Measurements from ENCODE around the gene TAS1R3. TPM values are rescaled to one million over a fixed set of nuclear protein-coding genes. Genes with fewer than 3 reads are reported as not detected.

TAS1R3 gene
- total and polyA plus RNA-seq, 7 experiments from 2014 or later = 0.32 to 2.6 (median 1.5) TPM; not detected in 1

DNA sequence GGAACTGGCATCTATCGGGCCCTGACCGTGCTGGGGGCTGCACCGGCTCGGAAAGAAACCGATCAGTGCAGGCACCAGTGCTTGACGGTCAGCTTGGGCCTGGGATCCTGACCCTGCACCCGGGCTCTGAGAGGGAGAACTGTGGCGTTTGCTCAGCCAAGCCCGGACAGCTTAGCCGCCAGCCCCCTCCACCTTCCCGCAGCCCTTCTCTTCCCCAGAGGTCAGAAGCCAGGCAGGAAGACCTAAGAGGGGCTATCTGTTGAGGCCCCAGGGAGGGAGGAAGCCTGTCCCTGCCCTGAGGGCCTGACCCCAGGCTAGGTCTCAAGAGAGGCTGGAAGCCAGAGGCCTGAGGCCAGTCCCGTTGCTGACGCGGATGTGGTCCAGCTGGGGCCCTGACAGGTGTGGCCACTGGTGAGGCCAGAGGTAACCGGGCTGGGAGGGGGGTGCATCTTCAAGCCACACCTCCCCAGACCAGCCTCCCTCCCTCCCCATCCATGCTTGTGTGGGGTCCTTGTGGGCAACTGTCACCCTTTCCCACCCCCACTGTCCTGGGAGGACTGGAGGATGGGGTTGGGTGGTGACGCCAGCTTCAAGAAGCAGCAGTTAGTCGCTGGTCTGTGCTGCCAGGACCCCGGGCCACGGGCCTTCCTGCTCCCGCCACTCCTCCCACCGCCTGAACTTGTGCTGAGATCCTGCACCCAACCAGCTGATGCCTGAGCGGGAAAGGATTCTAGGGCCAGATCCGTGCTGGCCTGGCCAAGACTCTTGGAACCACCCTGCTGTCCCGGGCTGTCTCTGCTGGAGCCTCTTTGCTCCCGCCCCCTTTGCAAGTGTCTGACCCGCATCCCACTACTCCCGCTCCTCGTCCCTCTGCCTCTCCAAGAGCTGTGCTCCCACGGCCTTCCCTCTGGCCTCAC is 20.7 kb downstream of the TAS1R3 start:
- CTCF ChIA-PET = interaction anchor here (0.7 to 1.2 kb wide), 3 partner anchors 18 to 89 kb away, joined by 3 to 4 read pairs (median 3); no protein-coding TSS in a partner anchor
- peak overlapping the region; percentile 31 to 85 (median 70) for H3K4me3 Mint-ChIP-seq
- no peaks in the 10 kb centered on the region for H3K36me3 ChIP-seq (ENCODE audit: control insufficient read depth in 2 of 3, insufficient read depth in 3 of 3, low read length in 3 of 3)
- peaks cover 0 to 19% of the 10 kb centered on the region in 2 donors for H3K4me1 ChIP-seq (ENCODE audit: control insufficient read depth in 2 of 2, insufficient read depth in 2 of 2, low read length in 2 of 2)
- peaks cover 0 to 6% of the 10 kb centered on the region in 2 donors for H3K27me3 ChIP-seq (ENCODE audit: control insufficient read depth in 2 of 2, insufficient read depth in 2 of 2, low read length in 2 of 2)
- no peak overlapping the region for H3K4me3 ChIP-seq (ENCODE audit: low read length)
- H3K27me3 Mint-ChIP-seq = peaks cover 0 to 26% (median 9%) of the 10 kb centered on the region in 5 donors
- peaks cover 10 to 31% (median 24%) of the 10 kb centered on the region in 7 donors for H3K4me1 Mint-ChIP-seq
- peaks cover 0 to 3% (median 0%) of the 10 kb centered on the region in 11 donors for H3K9me3 Mint-ChIP-seq
- H3K27ac Mint-ChIP-seq = peak overlapping the region in 6 of 9 donors; percentile 48 to 86 (median 66)
- DNase-seq = no peak
- intact Hi-C loops (cut with micrococcal nuclease) = no loop called here
- POLR2A ChIA-PET = interaction anchor here (0.8 to 2.8 kb wide), 4 partner anchors 14 to 23 kb away, joined by 3 to 13 read pairs (median 6); partner anchors contain the start of gene AURKAIP1
- no peak for ATAC-seq
- H3K9me3 ChIP-seq (ENCODE audit: control insufficient read depth in 2 of 3, low read length in 3 of 3) = no peaks in the 10 kb centered on the region
- no peak overlapping the region for H3K27ac ChIP-seq (ENCODE audit: low read depth, low read length)
- peaks cover 0 to 2% (median 0%) of the 10 kb centered on the region in 5 donors for H3K36me3 Mint-ChIP-seq

DNA sequence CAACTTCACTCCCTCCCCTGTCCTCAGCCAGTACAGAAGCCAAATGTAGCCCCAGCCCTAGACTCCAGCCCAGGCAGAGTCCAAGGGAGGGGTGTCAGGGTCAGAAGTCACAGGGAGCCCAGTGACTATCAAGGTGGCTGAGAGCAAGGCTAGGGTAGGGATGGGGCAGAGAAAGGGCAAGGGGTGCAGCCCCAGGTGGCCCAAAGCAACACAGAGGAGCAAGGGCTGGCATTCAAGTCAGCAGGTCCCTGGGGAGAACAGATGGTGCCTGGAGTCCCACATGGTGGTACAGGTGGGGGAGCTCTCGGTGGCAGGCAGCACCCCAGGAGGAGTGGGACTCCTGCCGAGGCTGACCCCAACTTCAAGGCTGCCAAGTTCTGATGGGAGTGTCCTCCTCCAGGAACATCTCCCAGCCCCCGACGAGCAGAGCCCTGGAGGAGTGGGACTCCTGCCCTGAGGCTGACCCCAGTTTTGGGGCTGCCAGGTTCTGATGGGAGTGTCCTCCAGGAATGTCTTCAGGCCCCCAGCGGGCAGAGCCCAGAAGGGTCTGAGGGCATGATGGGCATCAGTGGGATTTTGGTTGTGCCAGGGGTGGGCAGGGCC is 21.8 kb downstream of the TAS1R3 start:
- peaks cover 0 to 2% (median 0%) of the 10 kb centered on the region in 5 donors for H3K36me3 Mint-ChIP-seq
- H3K27ac ChIP-seq (ENCODE audit: low read depth, low read length) = no peak overlapping the region
- peaks cover 0 to 16% of the 10 kb centered on the region in 2 donors for H3K4me1 ChIP-seq (ENCODE audit: control insufficient read depth in 2 of 2, insufficient read depth in 2 of 2, low read length in 2 of 2)
- H3K36me3 ChIP-seq (ENCODE audit: control insufficient read depth in 2 of 3, insufficient read depth in 3 of 3, low read length in 3 of 3) = no peaks in the 10 kb centered on the region
- H3K27me3 ChIP-seq (ENCODE audit: control insufficient read depth in 2 of 2, insufficient read depth in 2 of 2, low read length in 2 of 2) = peaks cover 0 to 8% of the 10 kb centered on the region in 2 donors
- intact Hi-C loops (cut with micrococcal nuclease) = no loop called here
- peak overlapping the region; percentile 25 to 85 (median 58) for H3K4me3 Mint-ChIP-seq
- DNase-seq (no peak), ATAC-seq (no peak)
- ChIA-PET POLR2A (interaction anchor here (0.8 to 2.8 kb wide), 4 partner anchors 12 to 21 kb away, joined by 3 to 13 read pairs (median 6); partner anchors contain the start of gene AURKAIP1), CTCF (no interaction called here)
- peak overlapping the region in 5 of 9 donors; percentile 8 to 86 (median 51) for H3K27ac Mint-ChIP-seq
- H3K9me3 Mint-ChIP-seq = peaks cover 0 to 3% (median 0%) of the 10 kb centered on the region in 11 donors
- H3K4me1 Mint-ChIP-seq = peaks cover 0 to 20% (median 15%) of the 10 kb centered on the region in 7 donors
- H3K4me3 ChIP-seq (ENCODE audit: low read length) = no peak overlapping the region
- peaks cover 0 to 31% (median 9%) of the 10 kb centered on the region in 5 donors for H3K27me3 Mint-ChIP-seq
- H3K9me3 ChIP-seq (ENCODE audit: control insufficient read depth in 2 of 3, low read length in 3 of 3) = no peaks in the 10 kb centered on the region

DNA sequence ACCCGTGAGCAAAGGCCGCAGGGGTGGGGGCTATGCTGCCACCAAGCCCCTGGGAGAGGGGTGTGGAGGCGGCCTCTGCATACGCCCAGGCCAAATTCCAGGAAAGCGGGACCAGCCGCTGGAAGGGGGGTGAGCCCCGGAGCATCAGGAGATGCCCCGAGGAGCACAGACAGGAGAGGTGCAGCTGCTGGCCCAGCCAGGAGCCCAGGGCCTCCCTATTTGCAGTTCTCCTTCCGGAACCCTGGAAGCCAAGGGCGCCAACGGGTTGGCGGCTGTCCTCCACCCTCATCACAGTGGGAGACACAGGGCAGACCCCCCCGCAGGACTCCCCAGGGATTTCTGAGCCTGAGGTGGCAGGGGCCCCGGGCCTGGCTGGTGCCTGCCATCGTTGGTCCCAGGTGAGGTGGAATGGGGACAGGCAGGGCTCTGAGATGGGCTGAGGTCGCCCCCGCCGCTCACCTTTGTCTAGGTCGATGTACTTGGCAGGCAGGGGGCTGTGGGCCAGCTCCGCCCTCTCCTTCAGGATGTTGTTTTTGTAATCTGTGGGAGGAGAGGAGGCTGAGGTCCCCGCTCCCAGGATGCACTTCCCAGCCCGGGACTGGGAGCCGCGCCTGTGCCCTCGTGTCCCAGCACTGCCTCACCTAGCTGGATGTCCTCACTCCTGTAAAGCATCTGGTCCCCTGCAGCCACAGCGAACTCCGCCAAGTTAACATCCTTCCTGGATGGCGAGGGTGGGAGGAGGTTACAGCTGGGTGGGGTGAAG is 22.5 kb downstream of the TAS1R3 start:
- peaks cover 0 to 3% (median 0%) of the 10 kb centered on the region in 11 donors for H3K9me3 Mint-ChIP-seq
- H3K36me3 ChIP-seq (ENCODE audit: control insufficient read depth in 2 of 3, insufficient read depth in 3 of 3, low read length in 3 of 3) = no peaks in the 10 kb centered on the region
- peaks cover 0 to 2% (median 0%) of the 10 kb centered on the region in 5 donors for H3K36me3 Mint-ChIP-seq
- peak overlapping the region in 1 of 9 donors; percentile 25 for H3K27ac Mint-ChIP-seq
- no peak overlapping the region for H3K4me3 ChIP-seq (ENCODE audit: low read length)
- intact Hi-C loops (cut with micrococcal nuclease) = no loop called here
- CTCF ChIA-PET = no interaction called here
- POLR2A ChIA-PET = interaction anchor here (0.7 to 2.8 kb wide), 7 partner anchors 16 to 251 kb away, joined by 3 to 9 read pairs (median 3); partner anchors contain the start of gene AURKAIP1
- H3K4me3 Mint-ChIP-seq = peak overlapping the region in 7 of 10 donors; percentile 6 to 84 (median 41)
- H3K9me3 ChIP-seq (ENCODE audit: control insufficient read depth in 2 of 3, low read length in 3 of 3) = no peaks in the 10 kb centered on the region
- H3K4me1 Mint-ChIP-seq = peaks cover 0 to 20% (median 11%) of the 10 kb centered on the region in 7 donors
- peaks cover 0 to 31% (median 9%) of the 10 kb centered on the region in 5 donors for H3K27me3 Mint-ChIP-seq
- peaks cover 0 to 9% of the 10 kb centered on the region in 2 donors for H3K27me3 ChIP-seq (ENCODE audit: control insufficient read depth in 2 of 2, insufficient read depth in 2 of 2, low read length in 2 of 2)
- ATAC-seq = no peak
- H3K27ac ChIP-seq (ENCODE audit: low read depth, low read length) = no peak overlapping the region
- DNase-seq = no peak
- H3K4me1 ChIP-seq (ENCODE audit: control insufficient read depth in 2 of 2, insufficient read depth in 2 of 2, low read length in 2 of 2) = peaks cover 0 to 12% of the 10 kb centered on the region in 2 donors

DNA sequence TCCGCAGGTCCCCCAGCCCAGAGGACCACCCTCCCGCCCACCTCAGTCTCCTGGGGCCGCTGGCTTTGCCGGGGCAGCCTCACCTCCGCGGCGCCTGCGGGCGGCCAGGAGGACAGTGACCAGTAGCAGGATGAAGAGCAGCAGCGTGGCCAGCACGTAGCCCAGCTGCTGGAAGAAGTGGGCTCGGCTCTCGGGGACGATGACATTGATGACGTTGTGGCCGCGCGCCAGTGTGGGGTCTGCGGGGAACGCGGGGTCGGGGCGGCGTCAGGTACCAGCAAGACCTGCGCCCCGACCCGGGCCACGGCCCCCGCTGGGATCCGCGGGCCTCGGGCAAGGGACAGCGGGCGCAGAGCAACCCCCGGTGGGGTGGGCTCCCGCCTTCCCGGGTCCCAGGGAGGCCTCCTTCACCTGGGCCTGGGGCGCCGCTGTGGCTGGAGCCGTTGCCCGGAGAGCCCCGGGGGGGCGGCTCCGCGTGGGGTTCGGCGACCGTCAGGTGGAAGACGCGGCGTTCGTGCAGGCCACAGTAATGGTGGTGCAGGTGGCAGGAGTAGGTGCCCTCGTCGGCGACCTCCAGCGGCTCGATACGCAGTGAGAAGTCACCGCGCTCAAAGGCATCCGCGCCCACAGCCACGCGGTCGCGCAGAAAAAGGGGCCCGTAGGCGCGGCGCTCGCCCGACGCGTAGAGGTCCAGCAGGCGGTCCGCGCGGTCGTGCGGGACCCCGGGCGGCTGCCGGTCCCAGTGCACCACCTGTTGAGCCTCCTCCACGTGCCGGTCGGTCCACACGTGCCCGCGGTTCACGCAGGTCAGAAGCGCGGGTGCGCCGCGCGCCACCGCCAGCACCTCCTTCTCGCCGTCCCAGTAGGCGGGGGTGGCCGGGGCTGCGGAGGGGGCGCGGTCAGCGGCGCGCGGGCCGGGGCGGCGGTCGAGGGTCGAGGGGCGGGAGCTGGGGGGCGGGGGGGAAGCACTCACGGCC is 23.5 kb downstream of the TAS1R3 start:
- Mint-ChIP-seq H3K36me3 (peaks cover 0 to 2% (median 0%) of the 10 kb centered on the region in 5 donors), H3K27me3 (peaks cover 0 to 34% (median 11%) of the 10 kb centered on the region in 5 donors), H3K9me3 (peaks cover 0 to 3% (median 0%) of the 10 kb centered on the region in 11 donors), H3K4me1 (peaks cover 5 to 28% (median 19%) of the 10 kb centered on the region in 7 donors), H3K4me3 (peak overlapping the region in 7 of 10 donors; percentile 32 to 84 (median 56)), H3K27ac (peak overlapping the region in 1 of 9 donors; percentile 30)
- Histone ChIP-seq H3K27ac (ENCODE audit: low read depth, low read length) (no peak overlapping the region), H3K9me3 (ENCODE audit: control insufficient read depth in 2 of 3, low read length in 3 of 3) (no peaks in the 10 kb centered on the region), H3K4me3 (ENCODE audit: low read length) (no peak overlapping the region), H3K4me1 (ENCODE audit: control insufficient read depth in 2 of 2, insufficient read depth in 2 of 2, low read length in 2 of 2) (peaks cover 0 to 18% of the 10 kb centered on the region in 2 donors), H3K27me3 (ENCODE audit: control insufficient read depth in 2 of 2, insufficient read depth in 2 of 2, low read length in 2 of 2) (peaks cover 0 to 9% of the 10 kb centered on the region in 2 donors), H3K36me3 (ENCODE audit: control insufficient read depth in 2 of 3, insufficient read depth in 3 of 3, low read length in 3 of 3) (no peaks in the 10 kb centered on the region)
- ChIA-PET CTCF (no interaction called here), POLR2A (interaction anchor here (0.6 to 1.2 kb wide), 7 partner anchors 16 to 252 kb away, joined by 3 to 5 read pairs (median 3); no protein-coding TSS in a partner anchor)
- DNase-seq (peak in 1 of 9 donors; percentile 32), ATAC-seq (no peak)
- intact Hi-C loops (cut with micrococcal nuclease) = no loop called here

DNA sequence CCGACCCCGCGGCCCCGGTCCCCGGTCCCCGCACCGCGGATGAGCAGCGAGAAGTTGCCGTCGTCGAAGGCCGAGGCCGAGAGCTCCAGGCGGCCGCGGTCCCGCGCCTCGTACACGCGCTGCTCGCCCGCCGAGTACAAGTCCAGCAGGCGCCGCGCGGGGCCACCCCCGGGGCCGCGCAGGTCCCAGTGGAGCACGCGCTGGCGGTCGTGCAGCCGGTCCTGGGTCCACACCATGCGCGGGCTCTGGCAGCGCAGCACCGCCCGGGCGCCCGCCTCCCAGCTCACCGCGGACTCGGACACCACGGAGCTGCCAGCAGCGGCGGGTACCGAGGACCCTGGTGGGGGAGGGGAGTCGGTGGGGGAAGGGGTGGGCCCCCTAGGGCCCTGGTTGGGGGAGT is 24.3 kb downstream of the TAS1R3 start:
- peaks cover 0 to 18% of the 10 kb centered on the region in 2 donors for H3K4me1 ChIP-seq (ENCODE audit: control insufficient read depth in 2 of 2, insufficient read depth in 2 of 2, low read length in 2 of 2)
- ChIA-PET POLR2A (no interaction called here), CTCF (no interaction called here)
- Mint-ChIP-seq H3K27me3 (peaks cover 0 to 34% (median 11%) of the 10 kb centered on the region in 5 donors), H3K27ac (no peak overlapping the region), H3K36me3 (peaks cover 0 to 2% (median 0%) of the 10 kb centered on the region in 5 donors), H3K4me3 (peak overlapping the region in 1 of 10 donors; percentile 84), H3K9me3 (peaks cover 0 to 3% (median 0%) of the 10 kb centered on the region in 11 donors), H3K4me1 (peaks cover 5 to 28% (median 19%) of the 10 kb centered on the region in 7 donors)
- no peaks in the 10 kb centered on the region for H3K9me3 ChIP-seq (ENCODE audit: control insufficient read depth in 2 of 3, low read length in 3 of 3)
- H3K4me3 ChIP-seq (ENCODE audit: low read length) = no peak overlapping the region
- intact Hi-C loops (cut with micrococcal nuclease) = no loop called here
- H3K36me3 ChIP-seq (ENCODE audit: control insufficient read depth in 2 of 3, insufficient read depth in 3 of 3, low read length in 3 of 3) = no peaks in the 10 kb centered on the region
- no peak overlapping the region for H3K27ac ChIP-seq (ENCODE audit: low read depth, low read length)
- DNase-seq (no peak), ATAC-seq (peak; percentile 36)
- H3K27me3 ChIP-seq (ENCODE audit: control insufficient read depth in 2 of 2, insufficient read depth in 2 of 2, low read length in 2 of 2) = peaks cover 0 to 9% of the 10 kb centered on the region in 2 donors

Measured in naive thymus-derived CD4-positive, alpha-beta T cell (primary cell).